ENCODE data around the gene RSPH3. TPM values are rescaled to one million over a fixed set of nuclear protein-coding genes. Genes with fewer than 3 reads are reported as not detected.

Gene RSPH3
- total and polyA plus RNA-seq, 2 of the 13 experiments (the other 11 are each of a cell fraction or from before 2014, with no cell fraction given): 1.3 to 3.5 TPM

GRCh38 chr6:158999666-159000403 lies at the start of gene RSPH3 (continued):
- TF ChIP-seq POLR2G (IDR thresholded peaks at IDR 0.05; ENCODE audit: low read depth, low read length): peak; percentile 99
- TF ChIP-seq ZNF543 (CRISPR knock-in tag; IDR thresholded peaks at IDR 0.05): peak; percentile 95
- TF ChIP-seq HNRNPH1 (optimal IDR thresholded peaks at IDR 0.05; ENCODE audit: low read depth, low read length): no peak
- TF ChIP-seq ZBTB33 (CRISPR knock-in tag; IDR thresholded peaks at IDR 0.05): peak; percentile 56
- TF ChIP-seq ZNF569 (CRISPR knock-in tag; IDR thresholded peaks at IDR 0.05; ENCODE audit: borderline replicate concordance): no peak
- peak; percentile 96 for TF ChIP-seq TFDP1 (CRISPR knock-in tag; IDR thresholded peaks at IDR 0.05; ENCODE audit: borderline replicate concordance)
- TF ChIP-seq MTA1 (CRISPR knock-in tag; IDR thresholded peaks at IDR 0.05; ENCODE audit: borderline replicate concordance): peak; percentile 97; the same call in 1 of the 2 replicates
- TF ChIP-seq RNF219 (CRISPR knock-in tag; IDR thresholded peaks at IDR 0.05): peak; percentile 89; the same call in 1 of the 2 replicates
- peak; percentile 89; the same call in 1 of the 2 replicates for TF ChIP-seq ZSCAN12 (CRISPR knock-in tag; IDR thresholded peaks at IDR 0.05)
- no peak for TF ChIP-seq POLR2AphosphoS2 (IDR thresholded peaks at IDR 0.05; ENCODE audit: low read depth, low read length)
- peak; percentile 84 for TF ChIP-seq FOXO1 (CRISPR knock-in tag; IDR thresholded peaks at IDR 0.05)
- TF ChIP-seq ZNF205 (CRISPR knock-in tag; IDR thresholded peaks at IDR 0.05): peak; percentile 65
- peak; percentile 98; the same call in 1 of the 2 replicates for TF ChIP-seq ZNF33A (CRISPR knock-in tag; IDR thresholded peaks at IDR 0.05; ENCODE audit: borderline replicate concordance)
- peak; percentile 91; the same call in 1 of the 2 replicates for TF ChIP-seq ZNF775 (CRISPR knock-in tag; IDR thresholded peaks at IDR 0.05; ENCODE audit: borderline replicate concordance)
- peak; percentile 82 for TF ChIP-seq RXRB (CRISPR knock-in tag; IDR thresholded peaks at IDR 0.05; ENCODE audit: borderline replicate concordance)
- TF ChIP-seq ZNF260 (CRISPR knock-in tag; IDR thresholded peaks at IDR 0.05; ENCODE audit: borderline replicate concordance, low read depth): 0 out of 2 replicates have a peak, but pooled peaks have one; percentile 78
- peak; percentile 100; the same call in 1 of the 2 replicates for TF ChIP-seq STAT6 (CRISPR knock-in tag; IDR thresholded peaks at IDR 0.05; ENCODE audit: borderline replicate concordance)
- peak; percentile 54 for TF ChIP-seq HNRNPK (IDR thresholded peaks at IDR 0.05; ENCODE audit: low read depth, low read length, poor library complexity, severe bottlenecking)
- peak; percentile 40; the same call in 1 of the 2 replicates for TF ChIP-seq SIN3B (IDR thresholded peaks at IDR 0.05; ENCODE audit: low read length)
- TF ChIP-seq AKAP8 (CRISPR knock-in tag; IDR thresholded peaks at IDR 0.05): peak; percentile 90; the same call in 1 of the 2 replicates
- peak; percentile 61 for TF ChIP-seq NCOA2 (CRISPR knock-in tag; IDR thresholded peaks at IDR 0.05)
